MCF 10A (cell line): ENCODE data around the gene UBE2Q1. TPM values are rescaled to one million over a fixed set of nuclear protein-coding genes. Genes with fewer than 3 reads are reported as not detected.

Experiments used
- Bru-seq: library from RNA; stranded (reverse); fragments of 400-500 nt; gene quantifications from one replicate; lab custom pipeline; 2021; lab: Mats Ljungman, UMichigan
- BruChase-seq, 2 experiments: library from RNA; stranded (reverse); fragments of 400-500 nt; gene quantifications; one replicate each; lab custom pipeline; 2021; lab: Mats Ljungman, UMichigan
- BruUV-seq: library from RNA; stranded (reverse); fragments of 400-500 nt; replicated peaks from 2 replicates; lab custom pipeline; 2021; lab: Mats Ljungman, UMichigan
- CTCF ChIA-PET: fragments of 300-600 bp; sonication (Branson Sonifier 250); formaldehyde crosslinking; extraction: SDS; loops from one replicate; lab custom pipeline; 2021; ENCODE audit warnings: antibody characterized with exemption, inconsistent platforms; lab: Yijun Ruan, JAX
- POLR2A ChIA-PET: fragments of 300-600, 350-650 bp; sonication (Branson Sonifier 250); formaldehyde crosslinking; extraction: SDS; loops from one replicate; lab custom pipeline; 2020; ENCODE audit warnings: antibody characterized with exemption, inconsistent platforms; lab: Yijun Ruan, JAX
- DNase-seq: peaks from one replicate; pipeline ENCODE4 v3.0.0-alpha.2; 2018; ENCODE audit not compliant: unreplicated experiment
- H3K27ac Mint-ChIP-seq: one replicate; pipeline ENCODE4 v1.8.0; 2022; ENCODE audit warnings: mild to moderate bottlenecking, low read depth, mixed read lengths; ENCODE audit not compliant: unreplicated experiment
- H3K27me3 Mint-ChIP-seq: one replicate; pipeline ENCODE4 v1.8.0; 2022; ENCODE audit warnings: mixed read lengths; ENCODE audit not compliant: insufficient read depth, unreplicated experiment
- H3K36me3 Mint-ChIP-seq: one replicate; pipeline ENCODE4 v1.8.0; 2022; ENCODE audit warnings: mild to moderate bottlenecking, moderate library complexity, mixed read lengths; ENCODE audit not compliant: insufficient read depth, unreplicated experiment
- H3K4me1 Mint-ChIP-seq: one replicate; pipeline ENCODE4 v1.8.0; 2022; ENCODE audit warnings: mixed read lengths; ENCODE audit not compliant: insufficient read depth, unreplicated experiment
- H3K4me3 Mint-ChIP-seq: one replicate; pipeline ENCODE4 v1.8.0; 2022; ENCODE audit warnings: mild to moderate bottlenecking, moderate library complexity, mixed read lengths; ENCODE audit not compliant: unreplicated experiment
- H3K9me3 Mint-ChIP-seq: one replicate; pipeline ENCODE4 v1.8.0; 2022; ENCODE audit warnings: mixed read lengths; ENCODE audit not compliant: unreplicated experiment
- intact Hi-C: fragments of 100-400 bp; cut with micrococcal nuclease; formaldehyde crosslinking; loops from 2 replicates; pipeline ENCODE4 v1.14.1; 2022
- long read RNA-seq: library from polyadenylated mRNA; stranded (forward); transcript quantifications from one replicate; pipeline ENCODE4 v2.0.0, GENCODE V29; 2022
- total RNA-seq: library from RNA; stranded (reverse); gene quantifications from 2 replicates; pipeline ENCODE4 v1.2.3, GENCODE V29; 2022
- TF ChIP-seq, protein P1 (sequence below): fragments of 200-600 bp; IDR thresholded peaks from one replicate; pipeline ENCODE4 v1.8.0; 2022; ENCODE audit warnings: antibody characterized with exemption, mild to moderate bottlenecking; ENCODE audit not compliant: unreplicated experiment

The UBE2Q1 gene
- total RNA-seq (103 and 111 TPM in 2 replicates), Bru-seq, nascent RNA (percentile 81 among the genes with signal in this experiment), BruChase-seq, experiment 1, labeled RNA remaining after a 6-hour chase (percentile 96 among the genes with signal in this experiment), BruChase-seq, experiment 2, labeled RNA remaining after a 2-hour chase (percentile 91 among the genes with signal in this experiment)
- long read RNA-seq, transcript UBE2Q1-201 (13 exons, 3,210 nt), result major isoform, 82 of 94 reads
- long read RNA-seq, partial matches to known transcripts, result 4 of 94 reads
- long read RNA-seq, other reads (novel, unspliced or antisense), result 8 of 94 reads

DNA sequence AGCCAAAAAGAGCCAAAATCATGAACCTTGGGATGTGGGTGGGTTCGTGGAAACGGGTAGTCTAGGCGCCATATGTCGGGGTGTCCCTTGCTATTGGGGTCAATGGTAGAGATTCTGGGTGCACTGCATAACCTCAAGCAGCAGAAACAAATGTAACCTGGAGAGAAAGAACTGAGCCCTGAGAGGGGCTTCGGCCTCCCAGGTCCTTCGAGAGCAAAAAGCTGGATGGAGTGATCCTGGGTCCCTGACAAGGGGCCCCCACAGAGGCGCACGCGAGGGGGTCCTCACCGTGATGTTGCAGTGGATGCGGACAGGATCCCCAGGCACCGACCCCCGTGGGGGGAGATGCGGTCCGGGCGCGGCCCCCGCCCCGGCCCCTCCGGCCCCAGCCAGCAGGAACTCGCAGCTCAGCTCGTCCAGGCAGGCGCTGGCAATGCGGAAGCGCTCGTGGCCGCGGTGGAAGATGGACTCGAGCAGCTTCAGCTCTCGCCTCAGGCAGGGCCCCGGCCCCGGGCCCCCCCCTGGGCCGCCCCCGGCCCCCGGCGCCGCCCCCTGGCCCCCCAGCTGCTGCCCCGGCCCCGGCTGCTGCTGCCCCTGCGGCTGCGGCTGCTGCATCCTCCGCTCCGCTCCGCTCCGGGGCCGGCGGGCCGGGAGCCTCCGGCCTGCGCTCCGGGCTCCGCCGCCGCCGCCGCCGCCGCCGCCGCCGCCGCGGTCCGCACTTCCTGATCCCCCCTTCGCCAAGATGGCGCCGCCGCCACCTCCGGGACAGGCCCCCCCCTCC is at the start of gene UBE2Q1:
UBE2Q1 (minus strand) TSS at position 724 of the 781 bp plus-strand sequence; CDS start at position 615, 109 bp downstream.
- intact Hi-C loops, result loop anchor here (2.0 to 5.0 kb wide), 4 partner anchors 51 to 494 kb away; partner anchors contain the start of genes ADAM15, ADAR and ZBTB7B
- ChIA-PET POLR2A (interaction anchor here (0.6 to 1.2 kb wide), 5 partner anchors 11 to 425 kb away, joined by 3 to 6 read pairs (median 4); partner anchors contain the start of gene FLAD1), CTCF (interaction anchor here (2.3 kb wide), 1 partner anchor 78 kb away, joined by 10 read pairs; no protein-coding TSS in a partner anchor)
- Mint-ChIP-seq H3K4me3 (peak within 1 kb of the TSS; percentile 76), H3K27ac (peak within 1 kb of the TSS; percentile 65), H3K9me3 (no peaks in the 10 kb centered on the region), H3K4me1 (peaks cover 23% of the 10 kb centered on the region), H3K36me3 (peaks cover 51% of the 10 kb centered on the region), H3K27me3 (no peaks in the 10 kb centered on the region)
- BruUV-seq, result no TSS peak
- TF ChIP-seq, protein P1, sequence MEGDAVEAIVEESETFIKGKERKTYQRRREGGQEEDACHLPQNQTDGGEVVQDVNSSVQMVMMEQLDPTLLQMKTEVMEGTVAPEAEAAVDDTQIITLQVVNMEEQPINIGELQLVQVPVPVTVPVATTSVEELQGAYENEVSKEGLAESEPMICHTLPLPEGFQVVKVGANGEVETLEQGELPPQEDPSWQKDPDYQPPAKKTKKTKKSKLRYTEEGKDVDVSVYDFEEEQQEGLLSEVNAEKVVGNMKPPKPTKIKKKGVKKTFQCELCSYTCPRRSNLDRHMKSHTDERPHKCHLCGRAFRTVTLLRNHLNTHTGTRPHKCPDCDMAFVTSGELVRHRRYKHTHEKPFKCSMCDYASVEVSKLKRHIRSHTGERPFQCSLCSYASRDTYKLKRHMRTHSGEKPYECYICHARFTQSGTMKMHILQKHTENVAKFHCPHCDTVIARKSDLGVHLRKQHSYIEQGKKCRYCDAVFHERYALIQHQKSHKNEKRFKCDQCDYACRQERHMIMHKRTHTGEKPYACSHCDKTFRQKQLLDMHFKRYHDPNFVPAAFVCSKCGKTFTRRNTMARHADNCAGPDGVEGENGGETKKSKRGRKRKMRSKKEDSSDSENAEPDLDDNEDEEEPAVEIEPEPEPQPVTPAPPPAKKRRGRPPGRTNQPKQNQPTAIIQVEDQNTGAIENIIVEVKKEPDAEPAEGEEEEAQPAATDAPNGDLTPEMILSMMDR, result no peak
- DNase-seq, result no peak

DNA sequence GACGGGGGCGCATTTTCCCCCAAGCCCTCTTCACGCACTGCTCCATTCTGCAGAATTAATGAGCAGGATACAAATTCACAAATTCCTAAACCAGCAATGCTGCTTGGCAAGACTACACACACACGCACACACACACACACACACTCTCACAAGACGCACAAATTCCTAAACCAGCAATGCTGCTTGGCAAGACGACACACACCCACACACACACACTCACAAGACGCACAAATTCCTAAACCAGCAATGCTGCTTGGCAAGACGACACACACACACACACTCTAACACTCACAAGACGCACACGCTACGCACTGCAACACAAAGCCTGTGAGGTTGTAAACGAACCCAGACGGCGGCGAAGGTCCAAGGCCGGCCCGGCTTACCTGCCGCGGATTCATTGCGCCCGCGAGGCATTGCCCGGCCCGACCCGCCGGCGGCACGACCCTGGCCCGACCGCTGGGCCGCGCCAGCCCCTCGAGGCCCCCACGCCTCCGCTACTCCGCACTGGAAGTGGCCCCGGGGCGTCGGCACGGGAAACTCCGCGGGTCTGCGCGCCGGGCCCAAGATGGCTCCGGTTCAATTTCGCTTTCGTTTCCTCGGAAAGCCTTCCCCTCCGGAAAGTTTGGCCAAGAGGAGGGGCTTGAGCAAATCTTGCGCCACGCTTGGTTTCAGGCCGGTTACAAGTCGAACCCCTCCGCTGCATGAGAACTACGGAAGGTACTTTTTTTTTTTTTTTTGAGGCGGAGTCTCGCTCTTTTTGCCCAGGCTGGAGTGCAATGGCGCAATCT is 49.3 kb upstream of the UBE2Q1 start, which contains the start of gene ADAR:
ADAR (minus strand) TSS at position 578 of the 788 bp plus-strand sequence; CDS start at position 398, 180 bp downstream.
- Mint-ChIP-seq H3K36me3 (peaks cover 26% of the 10 kb centered on the region), H3K4me1 (peaks cover 42% of the 10 kb centered on the region), H3K9me3 (no peaks in the 10 kb centered on the region), H3K27ac (peak within 1 kb of the TSS; percentile 92), H3K27me3 (no peaks in the 10 kb centered on the region), H3K4me3 (peak within 1 kb of the TSS; percentile 96)
- DNase-seq, result peak; percentile 99
- TF ChIP-seq, protein P1, result no peak
- POLR2A ChIA-PET, result interaction anchor here (0.5 to 8.6 kb wide), 21 partner anchors 8 to 1130 kb away, joined by 3 to 161 read pairs (median 5); partner anchors contain the start of genes CHRNB2, PMVK and SHC1
- CTCF ChIA-PET, result interaction anchor here (0.7 to 1.3 kb wide), 5 partner anchors 9 to 62 kb away, joined by 3 to 9 read pairs (median 3); no protein-coding TSS in a partner anchor
- intact Hi-C loops, result loop anchor here (2.0 kb wide), 2 partner anchors 19 to 49 kb away; partner anchors contain the start of gene UBE2Q1
- no TSS peak for BruUV-seq

DNA sequence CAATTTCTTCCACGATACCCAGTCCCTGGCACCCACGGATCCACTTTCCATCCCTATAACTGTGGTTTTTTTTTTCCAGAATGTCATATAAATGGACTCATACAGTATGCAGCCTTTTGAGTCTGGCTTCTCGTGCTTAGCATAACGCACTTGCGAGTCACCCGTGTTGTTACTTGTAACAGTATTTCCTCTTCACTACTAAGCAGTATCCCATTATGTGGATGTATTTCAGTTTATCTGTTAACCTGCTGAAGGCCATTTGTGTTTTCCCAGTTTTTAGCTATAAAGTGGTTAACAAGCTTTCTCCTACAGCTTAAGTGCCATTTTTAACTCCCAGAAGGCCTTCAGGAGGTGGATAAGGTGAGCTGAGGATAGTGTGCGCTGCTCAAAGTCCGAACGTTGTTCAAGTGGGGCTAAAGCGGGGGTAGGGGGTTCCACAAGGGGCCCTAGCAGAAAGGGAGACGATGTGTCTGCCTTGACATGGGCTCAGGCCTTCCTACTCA is 48.7 kb upstream of the UBE2Q1 start:
- peaks cover 42% of the 10 kb centered on the region for H3K4me1 Mint-ChIP-seq
- BruUV-seq, result TSS peak; percentile 72
- POLR2A ChIA-PET, result interaction anchor here (0.6 to 8.6 kb wide), 16 partner anchors 8 to 484 kb away, joined by 3 to 161 read pairs (median 6); partner anchors contain the start of genes CHRNB2, PMVK and SHC1
- no peaks in the 10 kb centered on the region for H3K9me3 Mint-ChIP-seq
- peak overlapping the region; percentile 96 for H3K4me3 Mint-ChIP-seq
- intact Hi-C loops, result no loop called here
- TF ChIP-seq, protein P1, result no peak
- H3K27me3 Mint-ChIP-seq, result no peaks in the 10 kb centered on the region
- CTCF ChIA-PET, result interaction anchor here (0.7 to 1.3 kb wide), 6 partner anchors 9 to 275 kb away, joined by 3 to 9 read pairs (median 5); no protein-coding TSS in a partner anchor
- H3K36me3 Mint-ChIP-seq, result peaks cover 30% of the 10 kb centered on the region
- peak overlapping the region; percentile 92 for H3K27ac Mint-ChIP-seq
- DNase-seq, result peak; percentile 42
